ENCODE results near the gene ATP5MC2.
"Not testable (repeated sequence)": the region's sequence is repeated elsewhere in the genome, so short reads cannot be mapped to it uniquely, and the experiment has no call there.

Gene ATP5MC2

DNA sequence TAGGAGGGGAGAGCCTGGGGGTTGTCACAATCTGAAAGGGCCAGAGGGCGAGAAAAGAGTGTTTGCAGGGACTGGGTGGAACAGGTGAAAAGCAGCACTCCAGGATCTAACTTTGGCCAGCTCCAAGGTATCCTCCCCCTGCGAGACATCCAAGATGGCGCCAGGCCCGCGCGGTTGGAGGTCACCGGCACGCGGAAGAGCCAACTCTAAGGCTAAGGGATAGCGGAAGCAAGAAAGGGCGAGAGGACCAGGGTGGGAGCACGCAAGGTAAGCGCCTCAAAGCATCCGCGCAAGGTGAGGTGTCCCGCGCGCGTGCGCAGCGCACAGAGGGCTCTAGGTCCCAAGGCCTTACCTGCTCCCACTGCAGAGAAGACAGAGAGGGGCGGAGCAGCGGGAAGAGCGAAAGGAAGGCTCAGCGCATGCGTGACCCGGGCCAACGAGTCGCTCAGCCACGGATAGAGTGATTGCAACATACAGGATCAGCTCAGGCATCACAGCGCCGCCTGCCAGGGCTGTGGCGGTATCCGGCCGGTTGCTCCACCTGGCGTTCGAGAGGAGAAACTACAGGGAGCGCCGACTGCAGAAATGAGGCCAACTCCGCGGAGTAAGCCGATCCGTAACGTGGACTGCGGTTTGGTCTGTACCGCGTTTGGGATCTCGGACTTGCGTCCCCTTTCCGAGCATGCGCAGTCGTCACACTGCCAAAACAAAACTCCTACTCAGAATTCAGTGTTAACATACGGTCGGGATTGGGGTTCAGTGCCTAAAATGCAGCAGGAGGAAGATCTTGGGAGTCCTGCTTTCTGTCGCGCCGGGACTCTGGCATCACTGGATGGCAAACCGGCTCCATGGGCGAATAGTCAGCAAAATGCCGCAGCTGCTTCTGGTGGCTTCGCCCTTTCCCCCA lies at the start of gene ATP5MC2:
ATP5MC2 (minus strand) TSS at position 383 of the 907 bp plus-strand sequence. CDS start 3,469 bp downstream, outside the sequence.
- peak; percentile 98 for DNase-seq

DNA sequence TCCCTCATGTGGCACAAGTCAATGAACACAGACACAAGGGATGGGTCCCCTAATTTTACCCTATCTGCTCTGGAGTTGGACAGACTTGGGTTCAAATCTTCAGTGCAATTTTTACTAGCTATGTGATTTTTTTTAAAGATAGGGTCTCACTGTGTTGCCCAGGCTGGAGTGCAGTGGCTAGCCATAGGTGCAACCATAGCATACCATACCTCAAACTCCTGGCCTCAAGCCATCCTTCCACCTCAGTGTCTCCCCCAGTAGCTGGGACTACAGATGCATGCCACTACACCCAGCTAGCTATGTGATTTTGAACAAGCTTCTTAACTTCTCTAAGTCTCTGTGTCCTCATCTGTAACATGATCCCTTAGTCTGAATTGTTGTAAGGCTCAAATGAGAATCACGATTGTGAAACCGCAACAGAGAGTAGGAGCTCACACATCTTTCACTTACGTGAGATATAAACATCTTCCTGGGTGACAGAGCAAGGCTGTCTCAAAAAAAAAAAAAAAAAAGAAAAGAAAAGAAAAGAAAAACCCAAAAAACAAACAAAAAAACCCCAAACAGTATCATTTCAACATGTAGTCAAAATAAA lies 46.7 kb upstream of the ATP5MC2 start:
- no peak for DNase-seq

DNA sequence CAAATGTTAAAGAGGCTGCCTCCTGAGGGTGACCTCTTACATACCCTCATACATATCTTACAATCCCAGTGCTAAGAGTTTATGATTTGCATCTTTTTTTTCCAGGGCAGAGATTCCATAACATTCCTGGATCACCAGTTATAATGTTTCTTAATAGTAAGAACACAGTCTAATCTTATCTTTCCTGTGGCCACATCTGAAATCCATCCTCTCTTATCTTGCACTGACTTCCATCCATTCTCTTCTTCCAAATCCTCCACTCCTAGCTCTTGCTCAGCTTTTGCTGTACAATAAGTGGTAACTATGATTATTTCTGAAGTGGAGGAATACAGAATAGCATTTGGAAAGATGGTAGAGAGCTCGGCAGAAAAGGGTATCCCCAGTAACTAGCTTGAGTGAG lies 45.1 kb upstream of the ATP5MC2 start:
- DNase-seq = no peak

DNA sequence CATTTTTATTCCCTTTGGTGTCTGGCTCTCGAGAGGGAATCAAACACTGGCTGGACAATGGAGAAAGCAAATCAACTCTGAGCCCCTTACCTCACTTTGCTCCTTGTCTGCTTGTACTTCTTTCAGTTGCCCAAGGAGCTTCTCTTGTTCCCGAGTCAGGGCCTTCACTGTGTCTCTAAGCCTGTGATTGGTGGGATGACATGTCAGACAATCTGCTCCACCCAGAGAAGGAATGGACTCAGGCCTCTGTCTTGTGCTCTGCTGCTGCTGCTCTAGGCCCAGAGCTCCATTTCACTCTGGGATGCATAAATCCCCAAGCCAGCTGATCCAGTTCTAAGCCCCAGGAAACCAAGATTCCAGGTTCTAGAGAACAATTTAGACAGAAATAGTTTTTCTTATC lies 43.8 kb upstream of the ATP5MC2 start:
- DNase-seq = no peak

DNA sequence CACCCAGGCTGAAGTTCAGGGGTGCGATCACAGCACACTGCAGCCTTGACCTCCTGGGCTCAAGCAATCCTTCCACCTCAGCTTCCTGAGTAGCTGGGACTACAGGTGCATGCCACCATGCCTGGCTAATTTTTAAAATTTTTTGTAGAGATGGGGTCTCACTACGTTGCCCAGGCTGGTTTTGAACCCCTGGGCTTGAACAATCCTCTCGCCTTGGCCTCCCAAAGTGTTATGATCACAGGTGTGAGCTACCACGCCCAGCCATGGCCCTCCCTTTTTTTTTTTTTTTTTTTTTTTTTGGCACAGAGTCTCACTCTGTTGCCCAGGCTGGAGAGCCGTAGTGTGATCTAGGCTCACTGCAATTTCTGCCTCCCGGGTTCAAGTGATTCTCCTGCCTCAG lies 42.7 kb upstream of the ATP5MC2 start:
- DNase-seq = not testable (repeated sequence)

DNA sequence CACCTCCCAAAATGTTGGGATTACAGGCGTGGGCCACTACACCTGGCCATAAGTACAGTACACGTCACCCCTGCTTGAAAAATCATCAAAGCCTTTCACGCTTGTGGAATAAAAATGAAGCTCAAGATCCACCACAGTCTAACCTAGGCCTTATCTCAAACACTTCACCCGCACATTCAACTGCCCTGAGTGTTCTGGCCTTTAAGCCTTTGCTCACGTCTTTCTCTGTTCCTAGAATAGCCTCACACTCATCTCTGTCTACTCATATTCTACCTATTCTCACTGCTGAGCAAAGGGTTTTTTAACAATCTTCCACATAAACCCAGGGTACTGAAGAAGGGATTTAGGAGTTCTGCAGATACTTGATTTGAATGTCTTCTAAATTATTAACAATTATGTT lies 41.4 kb upstream of the ATP5MC2 start:
- DNase-seq = no peak

DNA sequence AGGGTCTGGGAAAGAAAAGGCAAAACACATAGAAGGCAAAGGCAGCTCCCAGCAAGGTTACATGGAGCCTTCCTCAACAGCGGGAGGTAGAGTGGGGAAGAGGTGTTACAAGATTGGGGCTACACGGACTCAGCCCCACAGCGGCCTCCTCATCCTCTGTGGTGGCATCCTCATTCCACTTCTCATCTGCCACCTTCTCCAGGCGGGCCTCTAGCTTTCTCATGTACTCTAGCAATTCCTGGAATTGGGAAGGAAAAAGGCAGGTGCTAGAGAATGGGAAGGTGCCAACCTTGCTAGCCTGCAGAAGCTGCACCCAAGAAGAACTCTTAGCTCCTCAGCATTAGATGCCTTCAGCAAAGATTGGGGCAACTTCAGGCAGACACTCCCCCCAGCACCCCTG lies 38.1 kb upstream of the ATP5MC2 start:
- no peak for DNase-seq

DNA sequence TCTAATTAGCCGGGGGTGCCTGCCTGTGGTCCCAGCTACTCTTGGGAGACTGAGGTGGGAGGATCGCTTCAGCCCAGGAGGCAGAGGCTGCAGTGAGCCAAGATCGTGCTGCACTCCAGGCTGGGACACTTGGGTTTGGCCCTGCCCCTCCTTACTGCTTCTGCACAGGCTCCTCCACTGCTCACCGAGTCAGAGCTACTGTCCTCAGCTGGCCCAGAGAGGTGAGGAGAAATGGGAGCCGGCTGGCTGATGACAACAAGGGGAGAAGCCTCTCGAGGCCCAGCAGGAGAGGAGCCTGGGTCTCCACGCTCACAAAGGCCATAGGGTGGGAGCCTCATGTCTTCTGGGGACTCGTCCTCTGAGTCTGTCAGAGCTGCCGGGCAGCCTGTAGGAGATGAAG lies 37.6 kb upstream of the ATP5MC2 start:
- no peak for DNase-seq

DNA sequence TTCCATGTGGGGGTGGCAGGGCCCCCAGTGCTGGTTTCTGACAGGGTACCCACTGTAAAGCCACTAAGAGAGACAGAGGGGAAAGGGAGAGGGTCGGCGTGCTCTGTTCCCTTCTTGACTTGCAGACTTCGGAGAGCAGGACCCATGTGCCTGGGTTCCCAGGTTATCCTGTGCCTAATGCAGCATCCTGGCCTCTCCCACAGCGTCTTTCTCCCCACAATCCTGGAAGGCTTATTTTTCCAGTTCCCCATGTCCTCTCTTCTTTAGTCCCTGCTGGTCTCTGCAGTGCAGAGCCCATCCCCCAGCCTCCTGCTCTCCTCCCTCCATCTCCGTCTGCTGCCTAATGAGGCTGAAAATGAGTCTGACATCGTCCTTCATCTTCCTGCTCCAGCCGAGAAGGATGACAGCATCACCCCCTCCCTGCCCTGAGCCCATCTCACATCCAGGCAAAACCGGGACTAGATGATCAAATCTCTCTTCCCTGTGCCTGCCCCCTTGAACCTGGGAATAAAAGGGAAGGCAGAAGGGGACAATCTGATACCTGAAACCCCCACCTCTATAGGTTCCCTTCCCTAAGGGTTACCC lies 36.3 kb upstream of the ATP5MC2 start:
- no peak for DNase-seq

DNA sequence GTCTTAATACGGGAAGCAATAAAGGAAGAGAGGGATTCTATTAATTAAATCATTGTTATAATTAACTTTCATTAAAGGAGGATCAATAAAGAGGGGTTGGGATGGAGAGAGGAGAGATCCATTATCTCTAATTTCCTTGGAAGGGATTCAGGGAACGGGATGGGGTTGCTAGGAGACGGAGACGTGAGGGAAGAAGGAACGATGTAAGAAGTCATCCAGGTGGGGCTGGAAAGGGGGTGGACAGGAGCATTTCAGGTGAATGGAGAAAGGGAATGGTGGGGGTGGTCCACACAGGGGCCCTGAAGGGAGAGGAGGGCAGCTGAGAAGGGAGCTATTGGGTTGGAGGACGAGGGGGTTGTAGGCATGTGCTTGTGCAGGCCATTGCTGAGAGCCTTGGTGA lies 34.2 kb upstream of the ATP5MC2 start:
- DNase-seq = no peak

DNA sequence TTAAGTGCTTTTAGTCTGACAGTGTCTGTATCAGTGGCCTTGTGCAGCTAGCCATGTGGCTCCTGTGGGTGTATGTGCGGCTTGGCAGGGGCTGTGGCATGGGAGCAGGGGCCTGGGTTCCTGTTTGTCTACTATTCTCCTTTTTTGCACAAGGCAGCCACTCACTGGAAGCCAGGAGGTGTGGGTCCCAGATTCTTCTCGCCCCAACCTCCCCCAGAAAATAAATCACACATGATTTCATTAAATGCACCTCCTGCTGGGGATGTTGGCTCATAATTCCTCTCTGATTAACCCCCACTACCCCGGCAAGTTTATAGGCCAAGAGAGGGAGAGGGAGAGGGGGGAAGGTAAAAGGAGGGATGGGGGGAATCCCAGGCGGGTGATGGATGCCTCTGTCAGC lies 33.8 kb upstream of the ATP5MC2 start:
- DNase-seq = no peak

DNA sequence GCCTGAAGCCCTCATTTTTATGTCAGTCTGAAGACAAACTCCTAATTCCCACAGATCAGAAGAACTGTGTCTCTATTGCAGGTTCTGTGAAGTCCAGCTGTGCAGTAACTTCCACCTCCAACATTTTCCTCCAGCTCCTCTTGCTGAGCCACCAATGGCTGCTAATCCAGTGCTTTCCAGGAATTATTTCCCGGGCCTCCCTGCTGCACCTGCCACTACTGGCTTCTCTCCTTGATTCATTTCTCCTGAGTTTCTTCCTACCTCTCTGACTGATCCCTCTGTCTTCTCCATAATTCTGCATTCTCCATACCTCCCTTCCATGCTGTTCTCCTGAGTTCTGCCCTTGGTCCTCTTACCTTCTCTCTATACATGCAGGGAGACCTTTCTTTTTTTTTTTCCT lies 30.2 kb upstream of the ATP5MC2 start:
- no peak for DNase-seq

DNA sequence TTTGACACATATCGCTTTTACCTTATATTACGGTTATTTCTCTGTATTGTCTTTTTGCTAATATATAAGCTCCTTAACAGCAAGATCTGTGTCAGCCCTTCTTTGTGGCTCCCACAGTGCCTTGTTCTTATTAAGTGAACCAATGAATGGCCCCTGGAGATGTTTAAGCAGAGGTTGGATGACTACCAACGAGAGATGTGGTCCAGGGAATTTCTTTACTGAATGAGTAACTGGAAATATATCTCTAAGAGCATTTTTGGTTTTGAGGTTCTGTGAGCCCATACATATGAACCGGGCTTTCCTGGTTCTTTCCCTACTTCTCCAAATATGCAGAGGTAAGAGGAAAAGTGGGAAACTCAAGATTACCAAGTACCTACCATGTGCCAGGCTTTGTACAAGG lies 27.9 kb upstream of the ATP5MC2 start:
- DNase-seq = no peak

DNA sequence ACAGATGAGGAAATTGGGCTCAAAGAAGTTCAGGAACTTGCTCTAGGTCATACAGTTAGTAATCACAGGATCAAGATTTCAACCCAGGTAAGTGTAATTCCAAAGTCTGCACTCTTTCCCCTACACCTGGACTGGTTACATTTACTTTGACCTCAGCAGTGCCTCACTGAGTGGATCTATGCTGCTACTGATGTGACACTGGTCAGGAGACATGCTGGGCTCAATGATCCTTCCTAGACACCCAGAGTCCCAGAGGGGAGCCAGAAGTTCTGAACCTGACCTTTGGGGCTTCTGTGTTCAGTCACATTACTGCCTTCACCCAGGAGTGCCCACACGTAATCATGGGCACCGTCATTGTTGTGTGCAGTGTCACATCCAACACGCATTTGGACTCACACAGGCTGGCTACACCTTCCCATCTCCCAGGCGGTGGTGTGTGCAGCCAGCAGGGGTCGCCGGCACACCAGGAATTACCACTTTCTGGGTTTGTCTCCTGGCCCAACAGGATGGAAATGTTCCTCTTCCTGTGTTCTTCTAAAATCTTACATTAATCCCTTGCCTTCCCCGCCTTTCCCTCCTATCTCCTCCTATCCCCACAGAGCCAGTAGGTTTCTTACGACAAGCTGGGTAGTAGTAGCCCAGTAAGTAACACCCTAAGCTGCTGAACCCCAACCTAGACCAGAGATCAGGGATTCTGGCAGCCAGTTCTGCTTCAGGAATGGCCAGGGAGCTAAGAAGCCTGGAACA lies 25.8 kb upstream of the ATP5MC2 start:
- peak; percentile 8 for DNase-seq

DNA sequence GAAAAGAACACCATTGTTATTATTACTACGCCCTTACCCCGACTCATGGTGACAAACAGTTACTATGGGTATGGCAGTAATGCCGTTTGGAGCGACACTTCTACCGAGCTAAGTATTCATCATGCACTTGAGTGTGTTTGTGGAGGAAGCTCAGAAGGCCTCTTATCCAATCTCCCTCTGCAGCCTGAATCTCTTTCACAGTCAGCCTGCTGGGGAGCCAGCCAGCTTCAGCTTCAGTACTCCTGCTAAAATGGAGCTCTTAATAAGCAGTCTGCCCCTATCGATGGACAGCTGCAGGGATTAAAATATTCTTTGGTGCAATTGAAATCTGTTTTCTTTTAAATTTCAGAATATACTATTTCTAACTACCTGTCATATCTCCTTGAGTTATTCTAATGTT lies 24.7 kb upstream of the ATP5MC2 start:
- DNase-seq = peak; percentile 70

DNA sequence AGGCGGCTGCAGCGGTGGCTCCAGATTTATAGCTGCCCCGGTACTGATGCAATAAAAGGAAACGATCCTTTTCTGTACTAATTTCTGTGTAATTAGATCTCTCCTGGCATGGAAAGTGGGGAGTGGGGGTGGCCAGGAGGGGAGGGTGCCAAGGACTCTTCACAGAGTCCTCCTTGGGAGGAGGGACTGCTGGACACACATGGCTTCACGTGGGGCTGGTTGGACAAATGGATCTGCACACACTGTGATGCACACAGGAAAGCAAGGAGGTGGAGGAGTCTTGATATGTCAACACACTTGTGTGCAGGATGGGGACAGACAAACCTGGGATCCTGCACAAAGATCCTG lies 23.8 kb upstream of the ATP5MC2 start:
- no peak for DNase-seq

DNA sequence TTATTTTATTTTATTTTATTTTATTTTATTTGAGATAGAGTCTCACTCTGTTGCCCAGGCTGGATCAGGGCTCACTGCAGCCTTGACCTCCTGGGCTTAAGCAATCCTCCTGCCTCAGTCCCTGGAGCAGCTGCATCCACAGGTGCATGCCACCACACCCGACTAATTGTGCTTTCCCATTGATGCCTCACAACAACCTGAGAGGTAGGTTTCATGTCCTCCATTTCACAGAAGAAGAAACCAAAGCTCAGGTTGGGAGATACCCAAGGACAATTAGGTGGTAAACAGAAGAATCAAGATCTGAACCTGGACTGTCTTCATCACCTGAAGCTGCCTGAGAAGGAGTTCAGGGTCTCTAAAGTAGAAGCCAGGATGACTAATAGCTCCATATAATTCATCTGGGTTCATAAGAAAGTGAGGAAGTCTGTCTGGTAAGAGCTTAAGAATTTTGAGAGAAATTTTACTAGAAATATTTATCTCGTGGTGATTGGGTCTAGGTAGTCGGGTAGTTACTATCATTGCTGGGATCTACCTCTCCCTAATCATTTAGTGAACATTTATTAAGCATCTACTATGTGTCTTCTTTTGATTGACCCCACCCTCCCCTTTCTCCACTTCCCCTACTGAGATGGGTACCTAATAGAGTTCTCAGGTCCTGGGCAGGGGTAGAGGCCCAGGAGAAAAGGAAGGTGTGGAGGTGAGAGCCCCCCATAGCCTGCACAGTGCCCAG lies 23.2 kb upstream of the ATP5MC2 start:
- DNase-seq = no peak

DNA sequence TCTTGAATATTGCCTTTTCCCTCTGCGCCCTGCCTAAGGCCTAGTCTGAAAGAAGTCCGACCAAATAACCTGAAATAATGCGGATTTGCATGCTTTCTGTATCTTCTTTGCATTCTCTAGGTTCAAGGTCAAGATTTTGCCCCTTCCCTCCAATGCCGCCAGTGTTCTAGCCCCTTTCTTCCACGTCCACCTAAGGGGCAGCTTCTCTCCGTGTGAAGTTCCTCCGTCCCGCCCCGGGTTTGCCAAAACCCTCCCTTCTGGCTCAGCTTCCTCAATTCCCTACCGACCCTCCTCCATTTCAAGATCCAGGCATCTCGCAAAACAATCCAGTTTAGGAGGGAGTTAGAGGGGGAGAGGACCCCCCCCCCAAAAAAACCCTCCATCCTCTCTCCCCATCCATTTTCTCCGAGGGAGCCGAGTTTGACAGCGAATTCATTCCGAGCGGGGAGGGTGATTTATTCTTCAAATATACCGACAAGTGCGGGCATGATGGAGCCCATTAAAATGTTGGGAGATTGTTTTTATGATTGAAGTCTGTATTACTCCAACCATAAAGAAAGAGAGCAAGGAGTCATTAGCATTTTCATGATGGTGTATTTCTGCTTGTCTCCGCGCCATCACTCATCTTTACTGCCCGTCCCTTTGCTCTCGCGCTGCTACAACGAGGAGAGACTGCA lies 20.9 kb upstream of the ATP5MC2 start:
- DNase-seq = peak; percentile 60

DNA sequence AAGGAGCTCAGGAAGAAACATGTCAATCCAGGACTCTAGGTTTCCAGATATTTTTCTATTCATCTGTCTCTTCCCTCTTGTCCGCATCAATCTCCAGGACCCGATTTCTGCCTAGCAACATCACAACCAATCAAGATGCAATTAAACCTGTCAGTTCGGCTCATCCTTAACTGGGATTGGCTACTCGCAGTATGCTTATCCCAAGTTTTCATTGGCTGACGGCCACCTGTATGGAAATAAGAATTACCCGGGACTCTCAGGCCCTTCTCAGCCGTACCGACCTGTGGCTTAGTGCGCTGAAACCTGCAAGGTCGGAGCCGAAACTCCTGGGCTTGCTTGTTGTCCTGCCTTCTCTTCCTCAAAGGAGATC lies 20.4 kb upstream of the ATP5MC2 start:
- DNase-seq = peak; percentile 98

DNA sequence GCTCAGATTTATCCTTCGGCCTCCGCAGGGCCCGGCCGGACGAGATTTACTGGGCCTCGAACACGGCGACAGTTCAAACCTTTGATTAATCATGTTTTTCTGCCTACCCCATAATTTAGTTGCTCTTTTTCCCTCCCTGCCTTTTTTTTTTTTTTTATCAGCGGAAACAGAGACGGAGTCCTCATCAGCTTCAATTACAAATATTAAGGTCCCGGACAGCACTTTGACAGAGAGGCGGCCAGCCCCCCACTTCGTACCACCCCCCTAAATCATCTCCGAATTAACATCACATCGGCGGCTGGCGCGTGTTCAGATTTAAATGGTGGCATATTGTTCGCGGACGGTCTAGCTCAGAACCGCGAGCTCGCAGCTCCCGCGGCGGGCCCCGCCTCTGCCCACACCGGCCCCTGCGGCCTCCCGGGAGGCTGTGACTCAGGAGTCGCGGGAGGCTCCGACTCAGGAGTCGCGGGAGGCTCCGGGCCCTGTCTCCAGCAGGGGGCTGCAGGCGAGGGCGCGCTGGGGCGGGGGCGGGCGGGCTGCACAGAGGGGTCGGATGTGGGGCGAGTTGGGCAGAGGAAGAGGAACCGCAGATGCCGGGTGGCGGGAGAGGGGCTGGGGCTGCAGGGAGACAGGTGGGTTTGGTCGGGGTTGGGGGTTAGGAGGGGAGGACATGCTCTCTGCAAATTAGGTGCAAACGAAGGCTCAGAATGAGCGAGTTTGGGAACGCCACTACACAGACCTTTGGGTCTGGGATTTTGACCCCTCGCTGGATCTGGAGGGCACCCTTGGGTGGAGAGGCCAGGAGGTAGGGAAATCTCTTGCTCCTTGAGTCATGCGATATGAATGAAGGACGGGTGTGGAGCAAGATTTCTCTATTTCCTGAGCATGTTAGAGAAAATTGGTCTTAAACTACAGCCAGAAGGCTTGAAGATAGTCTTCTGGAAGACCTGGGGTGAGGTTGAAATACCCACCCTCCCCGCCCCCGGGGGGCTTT lies 19.6 kb upstream of the ATP5MC2 start:
- no peak for DNase-seq

DNA sequence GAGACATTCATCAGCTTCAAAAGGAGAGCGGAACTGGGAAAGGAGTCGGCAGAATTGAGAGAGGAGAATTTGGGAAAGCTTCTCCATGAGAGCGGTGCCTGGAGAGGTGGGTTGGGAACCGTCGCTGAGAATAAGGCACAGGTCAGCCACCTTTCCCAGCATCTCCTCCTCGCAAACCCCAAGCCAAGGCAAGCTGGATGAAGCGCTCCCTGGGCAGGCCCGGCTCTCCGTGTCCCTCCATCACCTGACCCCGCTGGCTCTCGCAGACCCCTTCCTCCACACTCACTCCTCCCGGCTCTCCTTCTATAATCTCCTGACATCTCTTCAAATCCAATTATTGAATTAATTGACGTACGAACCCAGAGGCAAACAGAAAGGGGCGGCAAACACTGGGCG lies 18.9 kb upstream of the ATP5MC2 start:
- DNase-seq = no peak

Measured in NCI-H187 treated with DMSO at 0.1 percent for 48 hours (cell line).